ENCODE results near the gene MTMR3. TPM values are rescaled to one million over a fixed set of nuclear protein-coding genes. Genes with fewer than 3 reads are reported as not detected.

MTMR3 gene
- total and polyA plus RNA-seq, 12 donors = 23.5 to 80.7 (median 40.9) TPM

GRCh38 chr22:30033901-30034300, 150.9 kb downstream of the MTMR3 start:
- H3K27ac ChIP-seq = no peak overlapping the region
- H3K27me3 ChIP-seq = no peaks in the 10 kb centered on the region
- 57 to 81% (median 64%) methylated on average over 4 to 5 of the region's 5 CpGs for WGBS, 4 donors
- no peak for TF ChIP-seq CTCF (IDR thresholded peaks at IDR 0.05)
- TF ChIP-seq POLR2A (IDR thresholded peaks at IDR 0.05) = no peak
- no peak overlapping the region for H3K4me3 ChIP-seq
- intact Hi-C loops (cut with DNase I) = no loop called here
- no peak for DNase-seq
- H3K36me3 ChIP-seq (replicated peaks in 1 of 2) = peaks cover 0 to under 1% of the 10 kb centered on the region in 2 donors
- no peaks in the 10 kb centered on the region for H3K9me3 ChIP-seq (replicated peaks in 1 of 3)
- H3K4me1 ChIP-seq (replicated peaks in 1 of 2) = peaks cover 0 to 4% of the 10 kb centered on the region in 2 donors

GRCh38 chr22:30036656-30037055, 153.7 kb downstream of the MTMR3 start:
- H3K27me3 ChIP-seq = no peaks in the 10 kb centered on the region
- no peaks in the 10 kb centered on the region for H3K9me3 ChIP-seq (replicated peaks in 1 of 3)
- H3K4me3 ChIP-seq = no peak overlapping the region
- TF ChIP-seq CTCF (IDR thresholded peaks at IDR 0.05) (no peak), POLR2A (IDR thresholded peaks at IDR 0.05) (no peak)
- H3K36me3 ChIP-seq (replicated peaks in 1 of 2) = no peaks in the 10 kb centered on the region
- intact Hi-C loops (cut with DNase I) = no loop called here
- H3K4me1 ChIP-seq (replicated peaks in 1 of 2) = no peaks in the 10 kb centered on the region
- no peak for DNase-seq
- no peak overlapping the region for H3K27ac ChIP-seq
- WGBS, 4 donors = 60 to 89% (median 86%) methylated on average over 1 to 2 of the region's 2 CpGs

- TF ChIP-seq CTCF (IDR thresholded peaks at IDR 0.05) (no peak), POLR2A (IDR thresholded peaks at IDR 0.05) (no peak)
- WGBS, 4 donors = 44 to 60% (median 54%) methylated on average over 3 of the region's 3 CpGs
- no peaks in the 10 kb centered on the region for H3K4me1 ChIP-seq (replicated peaks in 1 of 2)
- intact Hi-C loops (cut with DNase I) = no loop called here
- H3K27ac ChIP-seq = no peak overlapping the region
- no peak for DNase-seq
- H3K9me3 ChIP-seq (replicated peaks in 1 of 3) = no peaks in the 10 kb centered on the region
- no peaks in the 10 kb centered on the region for H3K36me3 ChIP-seq (replicated peaks in 1 of 2)
- H3K27me3 ChIP-seq = no peaks in the 10 kb centered on the region
- no peak overlapping the region for H3K4me3 ChIP-seq
Measured at GRCh38 chr22:30038219-30038618, 155.2 kb downstream of the MTMR3 start.

- H3K27me3 ChIP-seq = no peaks in the 10 kb centered on the region
- no peaks in the 10 kb centered on the region for H3K9me3 ChIP-seq (replicated peaks in 1 of 3)
- no peaks in the 10 kb centered on the region for H3K36me3 ChIP-seq (replicated peaks in 1 of 2)
- peaks cover 6 to 12% of the 10 kb centered on the region in 2 donors for H3K4me1 ChIP-seq (replicated peaks in 1 of 2)
- WGBS, 4 donors = 81 to 83% (median 82%) methylated on average over 9 to 11 of the region's 11 CpGs
- intact Hi-C loops (cut with DNase I) = no loop called here
- H3K4me3 ChIP-seq = no peak overlapping the region
- no peak overlapping the region for H3K27ac ChIP-seq
- no peak for TF ChIP-seq CTCF (IDR thresholded peaks at IDR 0.05)
- no peak for TF ChIP-seq POLR2A (IDR thresholded peaks at IDR 0.05)
- DNase-seq = no peak
Measured at GRCh38 chr22:30040499-30041260, 157.7 kb downstream of the MTMR3 start.

Measured in adrenal gland (tissue), 12 donors.